ENCODE results near the gene KCNN4. TPM values are rescaled to one million over a fixed set of nuclear protein-coding genes. Genes with fewer than 3 reads are reported as not detected.

Gene KCNN4
- total and polyA plus RNA-seq, 2 donors (not counting 3 experiments of a cell fraction or from before 2014, with no cell fraction given), result 0.29 TPM; not detected in 1

GRCh38 chr19:43812688-43813087 lies 31.9 kb upstream of the KCNN4 start:
- no peak for DNase-seq (ENCODE audit: low read depth, low spot score)
- H3K4me3 ChIP-seq (replicated peaks in 1 of 3; ENCODE audit: insufficient read depth in 1 of 3, low read depth in 1 of 3, low read length in 3 of 3), result no peak overlapping the region
- CTCF ChIA-PET, result interaction anchor here (1.5 to 1.6 kb wide), 2 partner anchors 38 to 68 kb away, joined by 3 to 5 read pairs; no protein-coding TSS in a partner anchor

GRCh38 chr19:43812259-43812658 lies 31.5 kb upstream of the KCNN4 start:
- CTCF ChIA-PET, result interaction anchor here (1.6 kb wide), 1 partner anchor 67 kb away, joined by 5 read pairs; no protein-coding TSS in a partner anchor
- no TSS peak for BruUV-seq (replicated peaks)
- FAIRE-seq (no peak), DNase-seq (ENCODE audit: low read depth, low spot score) (no peak)
- Histone ChIP-seq H3K9me3 (replicated peaks; ENCODE audit: control insufficient read depth, insufficient read depth, low read length) (no peaks in the 10 kb centered on the region), H3K9ac (replicated peaks; ENCODE audit: extremely low read depth, insufficient read depth, low read length) (no peak overlapping the region), H3K9me1 (replicated peaks; ENCODE audit: control insufficient read depth, extremely low read depth, insufficient read depth, low read length) (no peaks in the 10 kb centered on the region), H2AFZ (ENCODE audit: low read depth, low read length) (no peak overlapping the region), H3K4me2 (ENCODE audit: insufficient read depth, low read length) (no peak overlapping the region), H3K79me2 (ENCODE audit: control insufficient read depth, insufficient read depth, low read length) (no peaks in the 10 kb centered on the region), H3K27me3 (ENCODE audit: control insufficient read depth in 2 of 2, insufficient read depth in 2 of 2, low read length in 2 of 2) (no peaks in the 10 kb centered on the region), H3K4me1 (ENCODE audit: control insufficient read depth, extremely low read depth, insufficient read depth, low read length) (no peaks in the 10 kb centered on the region), H3K4me3 (replicated peaks in 1 of 3; ENCODE audit: insufficient read depth in 1 of 3, low read depth in 1 of 3, low read length in 3 of 3) (no peak overlapping the region), H3K27ac (ENCODE audit: insufficient read depth, low read depth, low read length) (no peak overlapping the region), H4K20me1 (replicated peaks; ENCODE audit: control insufficient read depth, extremely low read depth, insufficient read depth, low read length) (no peaks in the 10 kb centered on the region), H3K36me3 (ENCODE audit: control insufficient read depth in 2 of 2, extremely low read depth in 1 of 2, insufficient read depth in 2 of 2, low read length in 2 of 2) (no peaks in the 10 kb centered on the region)
- dilution Hi-C loops (cut with MboI; ENCODE audit: extremely low pct_ligation_motif_present, low sequenced_read_pairs) (no loop called here), intact Hi-C loops (cut with micrococcal nuclease) (no loop called here)
- POLR2A ChIA-PET, result no interaction called here
- TF ChIP-seq POLR2AphosphoS5 (IDR thresholded peaks at IDR 0.05; ENCODE audit: insufficient read depth, low read depth, low read length) (no peak), GATA2 (IDR thresholded peaks at IDR 0.05; ENCODE audit: insufficient read depth, insufficient read length, low read depth, low read length) (no peak), MYC (IDR thresholded peaks at IDR 0.05; ENCODE audit: low read depth, low read length) (no peak), EZH2 (IDR thresholded peaks at IDR 0.05; ENCODE audit: borderline replicate concordance, low read depth, low read length, severe bottlenecking) (no peak), MAX (IDR thresholded peaks at IDR 0.05; ENCODE audit: insufficient read depth, insufficient read length) (no peak), POLR2A (IDR thresholded peaks at IDR 0.05; ENCODE audit: low read depth, low read length) (no peak)

More at GRCh38 chr19:43812688-43813087, 31.9 kb upstream of the KCNN4 start:
- Histone ChIP-seq H3K4me2 (ENCODE audit: insufficient read depth, low read length) (no peak overlapping the region), H3K36me3 (ENCODE audit: control insufficient read depth in 2 of 2, extremely low read depth in 1 of 2, insufficient read depth in 2 of 2, low read length in 2 of 2) (no peaks in the 10 kb centered on the region), H3K9me1 (replicated peaks; ENCODE audit: control insufficient read depth, extremely low read depth, insufficient read depth, low read length) (no peaks in the 10 kb centered on the region), H3K4me1 (ENCODE audit: control insufficient read depth, extremely low read depth, insufficient read depth, low read length) (no peaks in the 10 kb centered on the region), H4K20me1 (replicated peaks; ENCODE audit: control insufficient read depth, extremely low read depth, insufficient read depth, low read length) (no peaks in the 10 kb centered on the region), H3K27me3 (ENCODE audit: control insufficient read depth in 2 of 2, insufficient read depth in 2 of 2, low read length in 2 of 2) (no peaks in the 10 kb centered on the region), H3K9me3 (replicated peaks; ENCODE audit: control insufficient read depth, insufficient read depth, low read length) (no peaks in the 10 kb centered on the region), H3K9ac (replicated peaks; ENCODE audit: extremely low read depth, insufficient read depth, low read length) (no peak overlapping the region), H3K79me2 (ENCODE audit: control insufficient read depth, insufficient read depth, low read length) (no peaks in the 10 kb centered on the region), H2AFZ (ENCODE audit: low read depth, low read length) (no peak overlapping the region), H3K27ac (ENCODE audit: insufficient read depth, low read depth, low read length) (no peak overlapping the region)
- intact Hi-C loops (cut with micrococcal nuclease), result no loop called here
- TF ChIP-seq GATA2 (IDR thresholded peaks at IDR 0.05; ENCODE audit: insufficient read depth, insufficient read length, low read depth, low read length), result no peak
- no peak for TF ChIP-seq POLR2A (IDR thresholded peaks at IDR 0.05; ENCODE audit: low read depth, low read length)
- no peak for TF ChIP-seq FOS (IDR thresholded peaks at IDR 0.05; ENCODE audit: borderline replicate concordance, insufficient read depth, low read length)
- dilution Hi-C loops (cut with MboI; ENCODE audit: extremely low pct_ligation_motif_present, low sequenced_read_pairs), result no loop called here
- BruUV-seq (replicated peaks), result no TSS peak
- POLR2A ChIA-PET, result no interaction called here
- no peak for FAIRE-seq
